ENCODE data around the gene TOMT. TPM values are rescaled to one million over a fixed set of nuclear protein-coding genes. Genes with fewer than 3 reads are reported as not detected.

The TOMT gene
- total RNA-seq, 1 donor from 2014 or later: not detected

DNA sequence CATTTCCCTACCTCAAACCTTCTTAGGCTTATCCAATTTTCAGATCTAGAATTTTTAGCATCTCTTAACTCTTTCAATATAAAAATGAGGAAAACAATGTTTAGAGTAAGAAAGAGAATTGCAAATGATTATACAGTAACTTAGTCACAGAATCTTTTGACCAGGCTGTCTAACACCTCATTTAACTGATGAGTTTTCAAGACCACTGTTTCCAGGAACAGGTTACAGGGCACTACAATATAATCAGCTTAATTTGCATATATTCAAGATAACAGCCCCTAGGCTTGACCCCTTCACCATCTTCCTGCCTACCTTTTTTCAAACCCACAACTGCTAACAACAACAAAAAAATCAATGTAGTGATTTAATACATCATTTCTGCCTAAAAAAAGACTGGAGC lies 38.0 kb upstream of the TOMT start:
- H3K4me1 Mint-ChIP-seq (ENCODE audit: low read depth): peaks cover 3% of the 10 kb centered on the region
- DNase-seq (ENCODE audit: low spot score, unreplicated experiment): no peak
- H3K36me3 Mint-ChIP-seq (ENCODE audit: insufficient read depth): peaks cover 4% of the 10 kb centered on the region
- no peak overlapping the region for H3K4me3 Mint-ChIP-seq (ENCODE audit: low read depth)
- TF ChIP-seq, protein P1, sequence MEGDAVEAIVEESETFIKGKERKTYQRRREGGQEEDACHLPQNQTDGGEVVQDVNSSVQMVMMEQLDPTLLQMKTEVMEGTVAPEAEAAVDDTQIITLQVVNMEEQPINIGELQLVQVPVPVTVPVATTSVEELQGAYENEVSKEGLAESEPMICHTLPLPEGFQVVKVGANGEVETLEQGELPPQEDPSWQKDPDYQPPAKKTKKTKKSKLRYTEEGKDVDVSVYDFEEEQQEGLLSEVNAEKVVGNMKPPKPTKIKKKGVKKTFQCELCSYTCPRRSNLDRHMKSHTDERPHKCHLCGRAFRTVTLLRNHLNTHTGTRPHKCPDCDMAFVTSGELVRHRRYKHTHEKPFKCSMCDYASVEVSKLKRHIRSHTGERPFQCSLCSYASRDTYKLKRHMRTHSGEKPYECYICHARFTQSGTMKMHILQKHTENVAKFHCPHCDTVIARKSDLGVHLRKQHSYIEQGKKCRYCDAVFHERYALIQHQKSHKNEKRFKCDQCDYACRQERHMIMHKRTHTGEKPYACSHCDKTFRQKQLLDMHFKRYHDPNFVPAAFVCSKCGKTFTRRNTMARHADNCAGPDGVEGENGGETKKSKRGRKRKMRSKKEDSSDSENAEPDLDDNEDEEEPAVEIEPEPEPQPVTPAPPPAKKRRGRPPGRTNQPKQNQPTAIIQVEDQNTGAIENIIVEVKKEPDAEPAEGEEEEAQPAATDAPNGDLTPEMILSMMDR (IDR thresholded peaks at IDR 0.05; ENCODE audit: unreplicated experiment): no peak
- H3K27ac Mint-ChIP-seq: peak overlapping the region; percentile 65
- no peaks in the 10 kb centered on the region for H3K9me3 Mint-ChIP-seq (ENCODE audit: low read depth)
- H3K27me3 Mint-ChIP-seq: no peaks in the 10 kb centered on the region

GRCh38 chr11:72069200-72069599 lies 36.5 kb upstream of the TOMT start:
- H3K27ac Mint-ChIP-seq: peak overlapping the region; percentile 46
- H3K4me1 Mint-ChIP-seq (ENCODE audit: low read depth): peaks cover 3% of the 10 kb centered on the region
- no peak overlapping the region for H3K4me3 Mint-ChIP-seq (ENCODE audit: low read depth)
- peaks cover 6% of the 10 kb centered on the region for H3K36me3 Mint-ChIP-seq (ENCODE audit: insufficient read depth)
- no peak for DNase-seq (ENCODE audit: low spot score, unreplicated experiment)
- no peaks in the 10 kb centered on the region for H3K27me3 Mint-ChIP-seq
- H3K9me3 Mint-ChIP-seq (ENCODE audit: low read depth): no peaks in the 10 kb centered on the region
- TF ChIP-seq, protein P1 (IDR thresholded peaks at IDR 0.05; ENCODE audit: unreplicated experiment): no peak

- Mint-ChIP-seq H3K4me3 (ENCODE audit: low read depth) (no peak overlapping the region), H3K36me3 (ENCODE audit: insufficient read depth) (peaks cover 6% of the 10 kb centered on the region), H3K27ac (peak overlapping the region; percentile 46), H3K4me1 (ENCODE audit: low read depth) (peaks cover 3% of the 10 kb centered on the region), H3K9me3 (ENCODE audit: low read depth) (no peaks in the 10 kb centered on the region), H3K27me3 (no peaks in the 10 kb centered on the region)
- TF ChIP-seq, protein P1 (IDR thresholded peaks at IDR 0.05; ENCODE audit: unreplicated experiment): no peak
- DNase-seq (ENCODE audit: low spot score, unreplicated experiment): no peak
Observed at GRCh38 chr11:72069787-72070251, 35.9 kb upstream of the TOMT start.

GRCh38 chr11:72070491-72070890 lies 35.2 kb upstream of the TOMT start:
- Mint-ChIP-seq H3K9me3 (ENCODE audit: low read depth) (no peaks in the 10 kb centered on the region), H3K4me3 (ENCODE audit: low read depth) (no peak overlapping the region), H3K27me3 (no peaks in the 10 kb centered on the region), H3K4me1 (ENCODE audit: low read depth) (peaks cover 3% of the 10 kb centered on the region), H3K27ac (no peak overlapping the region), H3K36me3 (ENCODE audit: insufficient read depth) (peaks cover 6% of the 10 kb centered on the region)
- DNase-seq (ENCODE audit: low spot score, unreplicated experiment): no peak
- TF ChIP-seq, protein P1 (IDR thresholded peaks at IDR 0.05; ENCODE audit: unreplicated experiment): no peak

DNA sequence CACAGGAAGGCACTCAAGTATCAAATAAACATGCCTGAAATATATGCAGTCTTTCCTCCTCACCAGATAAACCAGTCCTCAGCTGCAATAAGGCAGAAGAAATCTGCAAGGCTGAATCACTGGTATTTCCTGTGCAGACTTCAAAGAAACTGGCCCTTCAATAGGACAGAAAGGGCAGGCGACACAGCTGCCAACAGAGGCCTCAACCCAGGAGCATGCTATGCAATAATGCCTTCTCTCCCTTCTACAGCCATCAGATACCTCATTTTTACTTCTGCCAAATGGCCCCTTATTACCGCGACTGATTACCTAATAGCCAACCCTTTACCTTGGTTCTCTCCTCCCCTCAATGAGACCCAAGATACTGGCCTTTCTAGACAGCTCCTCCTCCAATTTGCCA lies 33.4 kb upstream of the TOMT start:
- Mint-ChIP-seq H3K4me1 (ENCODE audit: low read depth) (peaks cover 3% of the 10 kb centered on the region), H3K9me3 (ENCODE audit: low read depth) (no peaks in the 10 kb centered on the region), H3K36me3 (ENCODE audit: insufficient read depth) (peaks cover 3% of the 10 kb centered on the region), H3K4me3 (ENCODE audit: low read depth) (no peak overlapping the region), H3K27ac (peak overlapping the region; percentile 31), H3K27me3 (no peaks in the 10 kb centered on the region)
- DNase-seq (ENCODE audit: low spot score, unreplicated experiment): no peak
- TF ChIP-seq, protein P1 (IDR thresholded peaks at IDR 0.05; ENCODE audit: unreplicated experiment): no peak
